ENCODE measurements around the gene OCRL. TPM values are rescaled to one million over a fixed set of nuclear protein-coding genes. Genes with fewer than 3 reads are reported as not detected.

The OCRL gene
- total RNA-seq (ENCODE audit: low replicate concordance) = 11.4 and 24.2 TPM in 2 replicates

DNA sequence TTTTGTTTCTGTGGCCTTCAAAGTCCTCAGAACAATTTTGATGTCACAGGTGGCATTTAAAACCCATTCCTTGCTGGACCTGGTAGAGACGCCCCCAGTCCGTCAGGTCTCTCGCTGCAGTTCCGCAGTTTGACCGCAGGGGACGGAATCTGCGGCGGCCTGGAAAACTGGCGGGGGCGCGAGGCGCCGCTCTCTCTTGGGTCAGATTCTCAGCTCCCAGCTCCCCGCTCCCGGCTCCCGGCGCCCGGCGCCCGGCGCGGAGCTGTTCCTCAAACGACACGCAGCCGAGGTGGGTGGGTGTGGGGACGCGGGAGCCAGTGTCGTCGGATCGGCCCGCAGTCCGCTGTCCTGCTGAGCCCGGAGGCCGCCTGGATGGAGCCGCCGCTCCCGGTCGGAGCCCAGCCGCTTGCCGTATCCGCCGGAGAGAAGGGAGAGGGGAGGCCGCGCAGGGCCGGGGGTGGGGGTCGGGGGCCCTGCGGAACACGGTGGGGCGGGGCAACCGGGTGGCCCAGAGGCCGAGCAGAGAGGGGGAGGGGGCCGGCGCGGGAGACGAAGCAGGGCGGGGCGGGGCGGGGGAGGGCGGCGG lies at the start of gene OCRL:
Gene OCRL, plus strand, starts transcription at position 192 of the 586 bp plus-strand sequence. Its CDS starts 181 bp downstream, at position 373.
- TF ChIP-seq, protein P1, sequence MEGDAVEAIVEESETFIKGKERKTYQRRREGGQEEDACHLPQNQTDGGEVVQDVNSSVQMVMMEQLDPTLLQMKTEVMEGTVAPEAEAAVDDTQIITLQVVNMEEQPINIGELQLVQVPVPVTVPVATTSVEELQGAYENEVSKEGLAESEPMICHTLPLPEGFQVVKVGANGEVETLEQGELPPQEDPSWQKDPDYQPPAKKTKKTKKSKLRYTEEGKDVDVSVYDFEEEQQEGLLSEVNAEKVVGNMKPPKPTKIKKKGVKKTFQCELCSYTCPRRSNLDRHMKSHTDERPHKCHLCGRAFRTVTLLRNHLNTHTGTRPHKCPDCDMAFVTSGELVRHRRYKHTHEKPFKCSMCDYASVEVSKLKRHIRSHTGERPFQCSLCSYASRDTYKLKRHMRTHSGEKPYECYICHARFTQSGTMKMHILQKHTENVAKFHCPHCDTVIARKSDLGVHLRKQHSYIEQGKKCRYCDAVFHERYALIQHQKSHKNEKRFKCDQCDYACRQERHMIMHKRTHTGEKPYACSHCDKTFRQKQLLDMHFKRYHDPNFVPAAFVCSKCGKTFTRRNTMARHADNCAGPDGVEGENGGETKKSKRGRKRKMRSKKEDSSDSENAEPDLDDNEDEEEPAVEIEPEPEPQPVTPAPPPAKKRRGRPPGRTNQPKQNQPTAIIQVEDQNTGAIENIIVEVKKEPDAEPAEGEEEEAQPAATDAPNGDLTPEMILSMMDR (IDR thresholded peaks at IDR 0.05; ENCODE audit: insufficient read depth, low read length) = peak; percentile 85
- DNase-seq (ENCODE audit: low read depth) = peak; percentile 57
- H3K4me3 ChIP-seq (ENCODE audit: low read depth, low read length) = peak within 1 kb of the TSS; percentile 71

DNA sequence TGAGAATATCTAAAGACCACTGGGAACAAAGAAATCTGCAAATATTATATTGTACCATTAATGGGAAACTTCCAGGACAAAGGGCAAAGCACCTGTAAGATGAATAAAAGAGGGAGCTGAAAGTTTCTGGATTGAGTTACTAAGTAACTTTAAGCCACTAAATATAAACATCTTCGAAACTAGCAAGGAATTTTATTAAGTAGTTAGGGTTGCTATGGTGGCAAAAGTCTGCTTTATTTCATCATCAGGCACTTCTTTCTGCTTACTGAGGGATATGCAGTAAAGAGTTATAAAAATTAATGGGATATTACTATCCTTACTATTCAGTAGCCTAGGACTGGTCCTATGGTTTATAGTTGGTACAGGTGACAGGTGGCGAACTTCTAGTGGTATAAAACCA lies 49.7 kb upstream of the OCRL start:
- no peak for DNase-seq (ENCODE audit: low read depth)
- TF ChIP-seq, protein P1 (IDR thresholded peaks at IDR 0.05; ENCODE audit: insufficient read depth, low read length) = no peak
- no peak overlapping the region for H3K4me3 ChIP-seq (ENCODE audit: low read depth, low read length)

- H3K4me3 ChIP-seq (ENCODE audit: low read depth, low read length) = no peak overlapping the region
- TF ChIP-seq, protein P1 (IDR thresholded peaks at IDR 0.05; ENCODE audit: insufficient read depth, low read length) = no peak
- DNase-seq (ENCODE audit: low read depth) = peak; percentile 35
Measured at GRCh38 chrX:129493643-129494042, 46.4 kb upstream of the OCRL start.

GRCh38 chrX:129494887-129495286 lies 45.2 kb upstream of the OCRL start:
- DNase-seq (ENCODE audit: low read depth) = no peak
- TF ChIP-seq, protein P1 (IDR thresholded peaks at IDR 0.05; ENCODE audit: insufficient read depth, low read length) = no peak
- no peak overlapping the region for H3K4me3 ChIP-seq (ENCODE audit: low read depth, low read length)

- peak; percentile 22 for DNase-seq (ENCODE audit: low read depth)
- H3K4me3 ChIP-seq (ENCODE audit: low read depth, low read length) = no peak overlapping the region
- TF ChIP-seq, protein P1 (IDR thresholded peaks at IDR 0.05; ENCODE audit: insufficient read depth, low read length) = no peak
Measured at GRCh38 chrX:129495900-129496299, 44.2 kb upstream of the OCRL start.

GRCh38 chrX:129496625-129497024 lies 43.4 kb upstream of the OCRL start:
- TF ChIP-seq, protein P1 (IDR thresholded peaks at IDR 0.05; ENCODE audit: insufficient read depth, low read length) = no peak
- H3K4me3 ChIP-seq (ENCODE audit: low read depth, low read length) = no peak overlapping the region
- DNase-seq (ENCODE audit: low read depth) = peak; percentile 46
